Forelimb muscle (tissue), 1 donor: ENCODE measurements around the gene IL4R. TPM values are rescaled to one million over a fixed set of nuclear protein-coding genes. Genes with fewer than 3 reads are reported as not detected.
"Not testable (repeated sequence)": the region's sequence is repeated elsewhere in the genome, so short reads cannot be mapped to it uniquely, and the experiment has no call there.

Experiments
- DNase-seq: peaks from one replicate; pipeline ENCODE4 v3.0.0-alpha.2; 2013; ENCODE audit warnings: low read depth
- polyA plus RNA-seq: library from polyadenylated mRNA; unstranded; fragments of 120-200 nt; gene quantifications from one replicate; pipeline ENCODE4 v1.2.1, GENCODE V29; 2013; ENCODE audit not compliant: insufficient read length

IL4R gene
- polyA plus RNA-seq, 1 donor, result 9.8 TPM

- DNase-seq, result not testable (repeated sequence)
These were observed 25.5 kb upstream of the IL4R start for GRCh38 chr16:27288313-27288712.

- DNase-seq, result no peak
These were observed 24.1 kb upstream of the IL4R start for GRCh38 chr16:27289669-27290068.

DNA sequence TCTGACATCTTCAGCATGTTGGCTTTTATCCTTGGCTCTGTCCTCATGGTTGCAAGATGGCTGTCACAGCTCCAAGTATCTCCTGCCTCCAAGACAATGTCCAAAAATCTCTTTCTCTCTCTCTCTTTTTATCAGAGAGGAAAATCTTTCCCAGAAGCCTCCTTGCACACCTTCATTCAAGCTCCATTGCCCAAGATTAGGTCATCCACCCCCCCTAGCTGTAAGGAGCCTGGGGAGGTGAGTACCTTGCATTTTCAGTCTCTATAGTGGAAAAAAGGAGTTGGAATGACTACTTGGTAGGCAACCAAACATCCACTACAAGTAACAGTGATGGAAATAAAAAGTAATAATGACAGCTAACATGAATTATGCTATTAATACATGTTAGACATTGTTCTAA lies 23.2 kb upstream of the IL4R start:
- DNase-seq, result no peak

GRCh38 chr16:27291106-27291505 lies 22.7 kb upstream of the IL4R start:
- DNase-seq, result no peak

DNA sequence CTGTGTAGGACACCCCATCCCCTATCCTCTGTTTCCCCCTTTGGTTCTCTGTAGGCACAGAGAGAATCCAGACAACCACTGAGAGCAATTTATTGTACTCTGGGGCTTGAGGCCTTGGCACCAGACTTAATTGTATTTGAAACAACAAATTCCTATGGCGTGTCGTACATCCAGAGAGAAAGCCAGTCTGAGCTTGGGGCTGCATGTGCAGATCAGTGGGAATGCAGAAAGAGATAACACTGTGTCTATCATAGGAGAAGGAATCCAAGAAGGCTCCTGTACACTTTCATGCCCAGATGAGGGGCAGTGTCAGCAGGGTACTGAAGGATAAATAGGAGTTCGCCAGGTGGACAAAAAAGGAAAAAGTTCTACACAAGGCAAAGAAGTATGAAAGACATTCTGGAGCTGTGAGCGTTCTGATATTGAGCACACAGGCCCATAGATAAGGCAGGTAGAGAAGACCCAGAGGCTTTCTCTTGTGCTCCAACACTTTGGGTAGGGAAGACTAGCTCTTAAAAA lies 22.0 kb upstream of the IL4R start:
- no peak for DNase-seq

DNA sequence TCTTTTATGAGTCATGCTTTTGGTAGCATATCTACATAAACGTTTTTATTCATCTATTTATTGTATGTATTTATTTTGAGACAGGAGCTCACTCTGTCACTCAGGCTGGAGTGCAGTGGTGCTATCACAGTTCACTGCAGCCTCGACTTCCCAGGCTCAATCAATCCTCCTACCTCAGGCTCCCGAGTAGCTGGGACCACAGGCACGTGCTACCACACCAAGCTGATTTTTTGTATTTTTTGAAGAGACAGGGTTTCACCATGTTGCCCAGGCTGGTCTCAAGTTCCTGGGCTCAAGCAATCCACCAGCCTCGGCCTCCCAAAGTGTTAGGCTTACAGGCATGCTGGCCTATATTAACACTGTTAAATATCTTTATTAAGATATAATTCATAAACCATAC lies 20.4 kb upstream of the IL4R start:
- no peak for DNase-seq

- no peak for DNase-seq
These were observed 15.6 kb upstream of the IL4R start for GRCh38 chr16:27298132-27298531.

- DNase-seq, result no peak
These were observed 12.4 kb upstream of the IL4R start for GRCh38 chr16:27301236-27301861.

DNA sequence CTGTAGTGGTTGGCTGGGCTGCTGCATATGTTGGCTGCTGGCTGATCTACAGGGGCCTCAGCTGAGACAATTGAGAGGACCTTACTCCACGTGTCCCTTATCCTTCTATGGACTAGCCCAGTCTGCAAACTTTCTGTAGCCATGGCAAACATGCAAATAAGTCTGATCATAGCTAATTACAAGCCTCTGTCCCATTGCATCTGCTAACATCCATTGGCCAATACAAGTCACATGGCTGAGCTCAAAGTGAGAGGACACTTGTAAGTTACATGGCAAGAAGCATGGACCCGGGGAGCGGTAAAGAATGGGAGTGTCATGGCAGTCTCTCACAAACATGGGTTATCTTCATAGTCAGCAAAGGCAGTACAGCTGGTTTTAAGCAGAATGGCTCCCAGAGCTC lies 11.6 kb upstream of the IL4R start:
- no peak for DNase-seq

- no peak for DNase-seq
These were observed 10.3 kb upstream of the IL4R start for GRCh38 chr16:27303256-27304100.

DNA sequence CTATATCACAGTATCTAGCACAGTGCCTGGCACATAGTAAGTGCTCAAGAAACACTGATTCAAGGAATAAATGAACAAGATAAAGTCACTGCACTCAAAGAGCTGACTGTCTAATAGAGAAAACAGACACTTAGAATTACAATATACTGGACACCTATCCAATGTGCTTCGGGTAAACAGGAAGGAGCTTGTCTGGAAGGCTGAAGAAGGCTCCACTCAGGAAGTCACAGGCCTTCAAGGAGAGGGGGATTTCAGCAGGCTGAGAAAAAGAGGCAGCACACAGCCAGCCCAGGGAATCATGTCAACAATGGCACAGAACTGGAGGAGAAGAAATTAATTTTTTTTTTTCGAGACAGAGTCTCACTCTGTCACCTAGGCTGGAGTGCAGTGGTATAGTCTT lies 9.7 kb upstream of the IL4R start:
- DNase-seq, result no peak

- no peak for DNase-seq
These were observed 8.7 kb upstream of the IL4R start for GRCh38 chr16:27304881-27305745.

- no peak for DNase-seq
These were observed 7.8 kb upstream of the IL4R start for GRCh38 chr16:27305839-27306442.

GRCh38 chr16:27308792-27309191 lies 5.0 kb upstream of the IL4R start:
- DNase-seq, result no peak

DNA sequence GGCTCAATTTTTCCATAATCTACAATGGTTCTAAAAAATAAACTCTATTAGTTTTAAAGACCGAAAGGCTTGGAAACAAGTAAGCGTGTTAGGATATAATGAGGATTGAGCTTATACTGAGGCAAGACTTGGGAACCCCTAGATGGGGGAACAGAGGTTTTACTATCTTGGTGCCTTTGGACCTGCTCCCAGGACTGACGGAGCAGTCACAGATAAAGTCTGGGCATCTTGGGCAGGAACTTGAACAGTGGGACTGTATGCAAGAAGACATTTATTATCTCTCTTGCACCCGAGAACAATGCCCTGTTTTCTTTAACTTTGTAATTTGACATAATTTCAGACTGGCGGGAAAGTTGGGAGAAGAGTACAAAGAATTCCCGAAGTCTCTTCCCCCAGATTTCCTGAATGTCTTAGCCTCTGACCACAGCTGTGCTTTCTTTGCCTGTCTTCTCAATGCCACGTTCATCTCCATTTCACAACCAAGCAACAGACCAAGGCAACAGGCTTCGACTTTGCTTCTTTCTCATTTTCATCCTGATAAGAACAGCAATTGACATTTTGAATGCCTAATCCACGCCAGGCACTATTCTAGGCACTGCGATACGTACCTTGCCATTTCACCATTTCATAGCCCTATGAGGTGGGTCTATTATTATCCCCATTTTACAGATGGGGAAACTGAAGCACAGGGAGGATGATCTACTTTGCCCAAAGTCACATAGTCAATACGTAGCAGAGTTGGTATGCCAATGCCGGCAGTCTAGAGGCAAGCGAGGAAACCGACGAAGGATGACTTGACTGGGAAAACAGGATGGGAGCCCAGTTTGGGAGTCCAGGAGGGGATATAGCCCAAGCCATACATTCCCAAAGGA lies 3.0 kb upstream of the IL4R start:
- DNase-seq, result no peak

DNA sequence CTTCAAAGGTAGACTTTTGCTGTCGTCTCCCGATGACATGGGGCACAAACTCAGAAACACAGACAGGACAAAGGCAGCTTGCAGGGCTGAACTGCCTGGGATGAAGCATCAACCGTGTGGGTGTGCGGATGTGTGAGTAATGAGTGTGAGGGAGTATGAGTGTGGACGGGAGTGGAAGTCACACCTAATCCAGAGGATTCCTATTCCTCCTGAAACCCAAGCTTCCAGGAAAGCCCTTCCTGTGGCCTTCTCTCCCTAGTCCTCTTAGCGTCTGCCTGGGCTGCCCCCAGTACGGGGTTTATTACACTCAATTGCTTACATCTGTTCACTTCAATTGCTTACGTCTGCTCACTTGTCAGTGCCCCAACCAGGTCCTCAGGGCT lies 2.3 kb upstream of the IL4R start:
- DNase-seq, result no peak

DNA sequence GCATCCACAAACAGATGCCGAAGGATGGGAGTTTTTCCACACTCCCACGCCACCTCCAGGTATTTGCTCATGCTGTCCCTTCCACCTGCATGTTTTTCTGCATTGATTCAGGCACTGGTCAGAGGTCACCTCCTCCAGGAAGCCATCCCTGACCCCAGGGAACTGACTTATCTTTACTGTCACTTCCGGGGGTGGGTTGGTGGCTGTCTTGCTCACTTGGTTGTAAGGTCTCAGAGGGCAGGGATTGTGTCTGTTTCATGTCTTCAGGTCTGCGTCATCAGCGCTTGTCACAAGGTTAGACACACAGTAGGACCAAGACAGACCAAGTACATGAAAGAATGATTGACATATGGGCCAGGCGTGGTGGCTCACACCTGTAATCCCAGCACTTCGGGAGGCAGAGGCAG lies 1.9 kb upstream of the IL4R start:
- no peak for DNase-seq

DNA sequence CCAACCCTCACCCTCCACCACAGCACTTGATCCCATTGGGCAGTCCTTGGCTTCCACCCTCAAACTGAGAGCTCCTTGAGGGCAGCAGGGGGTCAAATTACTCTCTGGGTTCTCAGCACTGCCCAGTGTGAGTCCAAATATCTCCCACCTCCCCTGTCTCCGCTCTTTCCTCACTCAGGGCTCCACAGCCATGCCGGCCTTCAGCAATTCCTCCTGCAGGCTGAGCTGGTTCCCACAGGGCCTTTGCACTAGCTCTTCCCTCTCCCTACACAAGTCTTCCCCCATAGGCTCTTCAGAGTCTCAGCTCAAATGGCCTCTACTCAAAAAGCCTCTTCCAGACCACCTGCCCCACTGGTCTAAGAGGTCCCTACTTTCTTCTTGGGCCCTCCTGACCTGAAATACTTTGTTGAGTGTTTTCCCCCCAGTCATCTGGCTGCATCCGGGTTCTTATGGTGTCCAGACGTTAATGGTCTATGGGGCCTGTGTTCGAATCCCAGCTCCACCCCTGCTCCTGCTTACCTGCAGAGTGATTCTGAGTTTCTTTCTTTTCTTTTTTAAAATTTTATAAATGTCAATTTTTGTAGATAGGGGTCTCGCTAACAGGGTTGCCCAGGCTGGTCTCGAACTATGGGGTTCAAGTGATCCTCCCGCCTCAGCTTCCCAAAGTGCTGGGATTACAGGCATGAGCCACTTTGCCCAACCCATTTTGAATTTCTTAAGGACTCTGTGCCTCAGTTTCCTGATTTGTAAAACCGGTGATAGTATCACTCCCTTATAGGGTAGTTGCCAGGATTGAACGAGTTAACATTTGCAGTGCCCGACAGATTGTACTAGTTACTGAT lies 973 bp upstream of the IL4R start:
- no peak for DNase-seq

DNA sequence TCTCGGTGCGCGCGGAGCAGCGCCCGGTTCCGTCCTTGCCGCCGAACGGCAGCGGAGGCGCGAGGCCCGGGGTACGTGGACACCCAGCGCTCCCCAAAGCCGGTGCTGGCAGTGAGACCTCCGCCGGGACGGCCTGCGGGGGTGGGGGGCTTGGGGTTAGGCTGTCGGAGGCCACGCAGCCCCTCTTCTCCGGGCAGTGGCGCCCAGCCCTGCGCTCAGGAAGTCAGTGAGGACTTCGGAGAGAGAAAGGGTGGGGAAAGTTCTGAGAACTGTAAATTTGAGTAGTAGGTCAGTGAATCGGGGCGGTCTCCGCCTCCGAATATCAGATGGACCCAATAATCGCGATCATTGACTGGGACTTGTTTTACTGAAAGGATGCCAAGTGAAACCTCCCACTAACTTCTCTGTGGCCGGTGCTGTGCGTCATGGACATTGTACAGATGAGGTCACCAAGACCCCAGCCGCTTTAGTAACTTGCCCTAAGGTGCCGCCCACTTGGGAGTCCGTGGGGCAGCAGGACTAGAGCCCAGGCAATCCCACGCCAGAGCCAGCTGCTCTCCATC lies 468 bp downstream of the IL4R start:
- no peak for DNase-seq

DNA sequence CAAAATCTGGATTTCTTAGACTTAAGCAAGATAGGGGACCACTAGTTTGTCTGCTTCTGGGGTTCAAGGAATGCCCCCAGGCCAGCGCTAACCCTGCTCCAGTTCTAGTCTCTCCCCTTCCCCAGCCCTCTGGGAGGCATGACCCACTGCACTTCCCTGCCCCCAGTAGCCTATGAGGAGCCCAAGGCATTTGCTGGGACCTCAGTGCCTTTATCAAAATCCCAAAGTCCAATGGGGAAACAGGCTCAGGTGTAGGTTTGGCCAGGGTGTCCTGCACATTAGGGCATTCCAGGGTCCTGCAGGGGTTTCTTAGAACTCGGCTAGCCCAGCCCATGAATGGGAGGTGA lies 1.2 kb downstream of the IL4R start:
- no peak for DNase-seq
